T-helper 2 cell treated with Interferon-gamma antibody and Interleukin-4, amounts not matched to agents 5 μg/mL and 100 μg/mL, for 36 hours (primary cell): ENCODE measurements around the gene APOL1.
"Not testable (repeated sequence)": the region's sequence is repeated elsewhere in the genome, so short reads cannot be mapped to it uniquely, and the experiment has no call there.

Experiments used
- DNase-seq: peaks from one replicate; pipeline ENCODE4 v3.0.0; 2021; ENCODE audit warnings: low spot score
- H3K27ac Mint-ChIP-seq: one replicate; pipeline ENCODE4 v1.8.0; 2021; ENCODE audit warnings: mild to moderate bottlenecking, mixed read lengths
- H3K27me3 Mint-ChIP-seq: one replicate; pipeline ENCODE4 v1.8.0; 2021; ENCODE audit warnings: low read depth, mixed read lengths
- H3K36me3 Mint-ChIP-seq: one replicate; pipeline ENCODE4 v1.8.0; 2021; ENCODE audit warnings: low read depth, mixed read lengths
- H3K4me1 Mint-ChIP-seq: one replicate; pipeline ENCODE4 v1.8.0; 2021; ENCODE audit warnings: low read depth, mixed read lengths
- H3K4me3 Mint-ChIP-seq: one replicate; pipeline ENCODE4 v1.8.0; 2022; ENCODE audit warnings: mild to moderate bottlenecking, moderate library complexity, mixed read lengths
- H3K9me3 Mint-ChIP-seq: one replicate; pipeline ENCODE4 v1.8.0; 2021; ENCODE audit warnings: mixed read lengths

Gene APOL1

GRCh38 chr22:36231051-36231450 lies 21.9 kb upstream of the APOL1 start:
- H3K4me3 Mint-ChIP-seq, DNase-seq, H3K9me3 Mint-ChIP-seq, H3K27ac Mint-ChIP-seq, H3K27me3 Mint-ChIP-seq: not testable (repeated sequence)
- H3K4me1 Mint-ChIP-seq = peaks cover 22% of the 10 kb centered on the region
- H3K36me3 Mint-ChIP-seq = peaks cover 83% of the 10 kb centered on the region

DNA sequence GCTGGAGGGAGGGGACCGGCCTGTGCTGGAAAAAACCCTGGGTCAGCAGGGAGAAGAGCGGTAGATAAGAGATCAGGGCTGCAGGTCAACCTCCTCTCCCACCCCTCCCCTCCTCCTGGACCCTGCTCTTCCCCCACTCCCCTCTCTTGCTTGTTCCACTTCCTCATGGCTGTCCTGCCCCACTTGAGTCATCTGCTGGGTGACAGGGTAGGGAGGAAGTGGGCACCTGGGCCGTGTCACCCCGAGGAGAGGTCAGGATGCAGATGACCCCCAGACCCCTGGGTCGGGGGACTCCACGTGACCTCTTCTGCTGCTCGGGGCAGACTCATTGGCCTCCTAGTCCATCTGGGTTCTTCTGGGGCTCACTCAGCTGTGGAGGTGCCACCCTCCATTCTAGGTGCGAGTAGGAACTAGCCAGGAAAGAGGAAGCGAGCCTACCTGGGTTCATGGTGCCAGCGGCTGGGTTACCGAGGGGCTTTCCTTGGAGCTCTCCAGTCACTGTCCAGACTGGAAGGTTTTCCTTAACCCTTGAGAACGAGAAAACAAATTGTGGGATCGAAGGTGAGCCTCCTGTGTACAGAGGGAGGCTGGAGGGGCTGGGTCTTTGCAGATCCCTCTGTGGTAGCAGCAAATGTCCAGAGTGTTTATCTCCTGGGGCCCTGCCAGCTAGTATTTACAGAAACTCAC lies 20.1 kb upstream of the APOL1 start:
- Mint-ChIP-seq H3K9me3 (peaks cover 7% of the 10 kb centered on the region), H3K27ac (no peak overlapping the region), H3K27me3 (no peaks in the 10 kb centered on the region), H3K36me3 (peaks cover 87% of the 10 kb centered on the region), H3K4me3 (no peak overlapping the region), H3K4me1 (peaks cover 34% of the 10 kb centered on the region)
- DNase-seq = no peak

DNA sequence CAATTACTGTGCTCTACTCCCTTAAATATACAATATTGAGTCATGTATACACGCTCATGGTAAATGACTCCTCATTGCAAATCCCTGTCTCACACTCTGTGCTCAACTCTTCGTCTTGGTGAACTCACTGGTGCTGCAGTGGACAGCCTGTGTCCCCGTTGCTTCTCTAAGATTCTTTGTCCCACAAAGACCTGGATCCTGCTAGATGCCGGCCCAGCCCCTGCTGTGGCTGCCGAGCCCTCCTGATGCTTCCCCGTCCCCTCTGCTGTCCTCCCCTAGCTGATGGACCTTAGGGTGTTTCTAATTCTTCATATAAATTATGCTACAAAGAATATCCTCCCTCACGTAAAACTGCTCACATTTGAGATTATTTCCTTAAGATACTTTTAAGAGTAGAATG lies 19.1 kb upstream of the APOL1 start:
- Mint-ChIP-seq H3K27me3 (no peaks in the 10 kb centered on the region), H3K9me3 (peaks cover 7% of the 10 kb centered on the region), H3K27ac (no peak overlapping the region), H3K4me1 (peaks cover 38% of the 10 kb centered on the region), H3K36me3 (peaks cover 84% of the 10 kb centered on the region), H3K4me3 (no peak overlapping the region)
- no peak for DNase-seq

- no peak overlapping the region for H3K27ac Mint-ChIP-seq
- no peak for DNase-seq
- H3K4me1 Mint-ChIP-seq = peaks cover 38% of the 10 kb centered on the region
- peaks cover 7% of the 10 kb centered on the region for H3K9me3 Mint-ChIP-seq
- H3K36me3 Mint-ChIP-seq = peaks cover 83% of the 10 kb centered on the region
- no peak overlapping the region for H3K4me3 Mint-ChIP-seq
- H3K27me3 Mint-ChIP-seq = no peaks in the 10 kb centered on the region
Measured at GRCh38 chr22:36234213-36234612, 18.7 kb upstream of the APOL1 start.

- Mint-ChIP-seq H3K9me3 (peaks cover 7% of the 10 kb centered on the region), H3K36me3 (peaks cover 83% of the 10 kb centered on the region), H3K27ac (no peak overlapping the region), H3K27me3 (no peaks in the 10 kb centered on the region), H3K4me3 (peak overlapping the region; percentile 93), H3K4me1 (peaks cover 44% of the 10 kb centered on the region)
- no peak for DNase-seq
Measured at GRCh38 chr22:36234919-36235318, 18.0 kb upstream of the APOL1 start.

- H3K27ac Mint-ChIP-seq = no peak overlapping the region
- H3K36me3 Mint-ChIP-seq = peaks cover 79% of the 10 kb centered on the region
- no peak for DNase-seq
- H3K4me3 Mint-ChIP-seq = peak overlapping the region; percentile 93
- H3K9me3 Mint-ChIP-seq = peaks cover 7% of the 10 kb centered on the region
- H3K4me1 Mint-ChIP-seq = peaks cover 45% of the 10 kb centered on the region
- H3K27me3 Mint-ChIP-seq = no peaks in the 10 kb centered on the region
Measured at GRCh38 chr22:36235585-36235984, 17.3 kb upstream of the APOL1 start.

GRCh38 chr22:36236388-36237319 lies 16.3 kb upstream of the APOL1 start:
- peaks cover 45% of the 10 kb centered on the region for H3K4me1 Mint-ChIP-seq
- no peak for DNase-seq
- peak overlapping the region; percentile 52 for H3K27ac Mint-ChIP-seq
- peaks cover 7% of the 10 kb centered on the region for H3K9me3 Mint-ChIP-seq
- H3K27me3 Mint-ChIP-seq = no peaks in the 10 kb centered on the region
- H3K4me3 Mint-ChIP-seq = peak overlapping the region; percentile 93
- peaks cover 69% of the 10 kb centered on the region for H3K36me3 Mint-ChIP-seq

DNA sequence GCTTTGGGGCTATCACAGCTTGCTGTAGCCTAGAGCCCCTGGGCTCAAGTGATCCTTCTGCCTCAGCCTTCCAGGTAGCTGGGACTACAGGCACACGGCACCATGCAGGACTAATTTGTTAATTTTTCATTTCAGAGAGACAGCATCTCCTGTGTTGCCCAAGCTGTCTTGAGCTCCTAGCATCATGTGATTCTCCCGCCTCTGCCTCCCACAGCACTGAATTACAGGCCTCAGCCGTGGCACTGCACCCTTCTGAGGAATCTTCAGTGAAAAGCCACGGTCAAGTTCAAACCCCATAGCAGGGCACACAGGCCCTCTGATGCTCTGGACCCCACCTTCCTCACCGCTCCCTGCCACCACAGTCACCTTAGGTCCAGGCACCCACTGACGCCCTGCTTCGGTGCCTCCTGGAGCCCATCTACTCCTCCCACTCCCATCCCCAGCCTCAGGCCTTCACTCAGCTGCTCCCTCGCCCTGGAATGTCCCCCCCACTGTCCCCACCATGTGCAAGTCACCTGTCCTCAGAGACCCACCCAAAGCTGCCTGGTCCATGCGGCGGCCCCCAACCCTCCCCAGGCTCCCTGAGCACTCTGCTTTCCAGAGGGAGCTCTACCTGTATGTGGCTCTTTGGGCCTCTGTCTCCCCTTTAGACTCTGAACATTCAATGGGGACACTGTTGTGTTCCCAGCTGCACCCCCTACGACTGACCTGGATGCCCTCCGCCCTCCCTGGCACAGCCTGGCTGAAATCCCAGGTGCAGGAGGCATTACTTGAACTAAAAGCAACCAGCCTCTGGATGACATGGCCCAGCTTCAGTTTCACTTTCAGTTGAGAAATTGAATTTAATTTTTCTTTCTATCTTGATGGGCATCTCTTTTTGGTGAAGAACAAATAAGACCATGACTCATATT lies 15.2 kb upstream of the APOL1 start:
- Mint-ChIP-seq H3K4me1 (peaks cover 45% of the 10 kb centered on the region), H3K27ac (peak overlapping the region; percentile 90), H3K36me3 (peaks cover 60% of the 10 kb centered on the region), H3K4me3 (peak overlapping the region; percentile 93), H3K9me3 (peaks cover 11% of the 10 kb centered on the region), H3K27me3 (no peaks in the 10 kb centered on the region)
- peak; percentile 19 for DNase-seq

DNA sequence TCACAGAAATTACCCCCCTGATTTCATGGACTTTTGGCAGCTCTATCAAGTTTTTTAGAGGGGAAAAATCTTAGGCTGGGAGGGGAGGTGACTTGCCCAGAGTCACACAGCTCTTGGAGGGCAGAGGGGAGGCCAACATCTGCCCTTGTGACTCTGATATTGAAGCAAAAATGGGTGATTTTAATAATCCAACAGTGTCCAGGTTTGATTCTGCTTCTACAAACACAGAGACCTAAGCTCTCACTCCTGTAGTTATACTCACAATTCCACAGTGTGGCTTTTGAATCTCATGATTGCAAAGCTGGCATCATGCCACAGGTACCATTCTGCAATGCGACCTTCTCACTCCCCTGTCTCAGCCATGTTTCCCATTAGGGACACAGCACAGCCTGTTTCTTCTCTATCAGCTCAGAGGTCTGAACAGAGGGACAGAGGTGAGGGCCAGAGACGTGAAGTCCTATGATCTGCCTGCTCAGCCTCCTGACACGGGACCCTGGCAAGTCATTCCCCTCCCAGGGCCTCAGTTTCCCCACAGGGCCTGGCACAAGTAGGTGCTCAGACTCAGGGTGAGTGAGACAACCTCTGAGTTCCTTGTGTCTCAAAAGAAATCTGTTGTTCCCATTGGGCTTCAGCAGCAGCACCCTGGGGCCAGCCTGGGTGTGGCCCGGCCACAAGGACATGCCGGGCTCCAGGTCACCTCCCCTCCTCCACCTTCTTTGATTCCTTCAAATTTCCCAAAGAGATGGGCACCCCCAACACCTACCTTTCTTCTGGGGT lies 14.4 kb upstream of the APOL1 start:
- peaks cover 45% of the 10 kb centered on the region for H3K4me1 Mint-ChIP-seq
- no peak for DNase-seq
- H3K9me3 Mint-ChIP-seq = peaks cover 19% of the 10 kb centered on the region
- H3K4me3 Mint-ChIP-seq = peak overlapping the region; percentile 93
- H3K27me3 Mint-ChIP-seq = peaks cover 2% of the 10 kb centered on the region
- peak overlapping the region; percentile 90 for H3K27ac Mint-ChIP-seq
- H3K36me3 Mint-ChIP-seq = peaks cover 55% of the 10 kb centered on the region

DNA sequence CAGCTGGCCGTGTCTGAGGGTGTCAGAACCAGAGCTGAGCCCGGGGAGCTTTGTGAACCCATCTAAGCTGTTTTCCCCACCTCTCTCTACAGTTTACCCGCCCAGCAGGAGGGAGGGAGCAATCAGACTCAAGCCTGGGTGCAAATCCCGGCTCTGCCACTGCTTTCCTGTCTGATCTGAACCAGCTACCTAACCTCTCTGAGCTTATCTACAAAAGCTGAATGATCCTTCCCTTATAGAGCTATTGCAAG lies 13.9 kb upstream of the APOL1 start:
- peaks cover 2% of the 10 kb centered on the region for H3K27me3 Mint-ChIP-seq
- peaks cover 20% of the 10 kb centered on the region for H3K9me3 Mint-ChIP-seq
- peaks cover 42% of the 10 kb centered on the region for H3K4me1 Mint-ChIP-seq
- peak overlapping the region; percentile 90 for H3K27ac Mint-ChIP-seq
- peaks cover 51% of the 10 kb centered on the region for H3K36me3 Mint-ChIP-seq
- peak overlapping the region; percentile 93 for H3K4me3 Mint-ChIP-seq
- DNase-seq = no peak

DNA sequence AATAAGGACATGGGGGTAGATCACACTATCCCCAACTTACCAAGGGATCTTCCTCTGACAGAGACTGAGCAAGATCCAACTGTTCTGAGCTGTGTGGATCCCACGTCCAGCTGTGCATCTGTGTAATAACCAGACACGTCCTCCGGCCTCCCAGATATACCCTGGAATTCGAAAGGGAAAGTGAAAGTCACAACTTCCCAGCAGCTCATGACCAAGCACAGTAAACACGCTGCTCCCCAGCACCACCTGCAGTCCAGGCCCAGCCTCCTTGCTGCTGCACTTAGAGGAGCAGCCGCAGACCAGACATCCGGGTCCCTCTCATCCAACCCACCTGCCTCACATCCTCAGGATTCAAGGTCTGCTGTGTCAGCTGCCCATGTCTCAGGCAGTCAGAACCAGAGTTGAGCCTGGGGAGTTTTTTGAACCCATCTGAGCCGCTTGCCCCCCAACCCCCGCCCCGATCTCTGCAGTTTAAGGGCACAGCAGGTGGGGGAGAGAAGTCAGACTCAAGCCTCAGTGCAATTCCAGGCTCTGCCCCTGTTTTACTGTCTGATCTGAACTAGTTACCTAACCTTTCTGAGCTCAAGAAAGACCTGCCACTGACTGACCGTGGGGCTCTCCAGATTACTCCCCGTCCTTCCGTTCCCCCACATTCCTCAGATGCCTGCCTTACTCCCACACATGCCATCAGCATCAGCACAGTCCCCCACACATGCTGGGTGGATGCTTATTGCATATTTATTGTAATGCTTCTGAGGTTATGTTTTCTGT lies 13.3 kb upstream of the APOL1 start, which contains the start of gene APOL2:
Gene APOL2 (minus strand): TSS at position 127 of the 771 bp plus-strand sequence. CDS start 6,365 bp downstream, outside the sequence.
- peak; percentile 87 for DNase-seq
- Mint-ChIP-seq H3K9me3 (peaks cover 20% of the 10 kb centered on the region), H3K4me1 (peaks cover 38% of the 10 kb centered on the region), H3K4me3 (peak within 1 kb of the TSS; percentile 93), H3K36me3 (peaks cover 46% of the 10 kb centered on the region), H3K27me3 (peaks cover 2% of the 10 kb centered on the region), H3K27ac (peak within 1 kb of the TSS; percentile 90)

DNA sequence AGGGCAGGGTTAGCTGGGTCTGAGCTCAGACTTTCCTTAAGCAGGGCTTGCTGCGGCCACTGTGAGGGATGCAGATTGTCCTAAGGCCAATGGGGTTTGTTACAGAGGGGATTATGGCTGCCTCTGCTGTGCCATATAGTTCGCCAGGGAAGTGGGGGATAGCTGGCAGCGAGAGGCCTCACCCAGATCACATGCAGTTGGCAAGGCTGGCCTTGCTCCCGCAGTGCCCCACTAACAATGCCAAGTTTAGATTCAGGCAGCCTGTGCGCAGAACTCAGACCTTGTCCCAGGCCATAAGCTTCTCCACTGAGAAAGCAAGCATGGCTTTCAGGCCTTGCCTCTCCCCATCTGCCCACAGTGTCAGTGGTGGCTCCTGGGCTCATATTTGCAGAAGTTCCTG lies 8.9 kb upstream of the APOL1 start:
- H3K36me3 Mint-ChIP-seq = peaks cover 7% of the 10 kb centered on the region

More for the DNA sequence above, 8.9 kb upstream of the APOL1 start:
- Mint-ChIP-seq H3K4me3 (no peak overlapping the region), H3K27me3 (peaks cover 2% of the 10 kb centered on the region), H3K27ac (no peak overlapping the region), H3K4me1 (peaks cover 7% of the 10 kb centered on the region), H3K9me3 (peaks cover 28% of the 10 kb centered on the region)
- DNase-seq = no peak
